ENCODE measurements around the gene THSD7A. TPM values are rescaled to one million over a fixed set of nuclear protein-coding genes. Genes with fewer than 3 reads are reported as not detected.

The THSD7A gene
- total and polyA plus RNA-seq, 2 of the 13 experiments (the other 11 are each of a cell fraction or from before 2014, with no cell fraction given) = 0.01 to 0.07 TPM

DNA sequence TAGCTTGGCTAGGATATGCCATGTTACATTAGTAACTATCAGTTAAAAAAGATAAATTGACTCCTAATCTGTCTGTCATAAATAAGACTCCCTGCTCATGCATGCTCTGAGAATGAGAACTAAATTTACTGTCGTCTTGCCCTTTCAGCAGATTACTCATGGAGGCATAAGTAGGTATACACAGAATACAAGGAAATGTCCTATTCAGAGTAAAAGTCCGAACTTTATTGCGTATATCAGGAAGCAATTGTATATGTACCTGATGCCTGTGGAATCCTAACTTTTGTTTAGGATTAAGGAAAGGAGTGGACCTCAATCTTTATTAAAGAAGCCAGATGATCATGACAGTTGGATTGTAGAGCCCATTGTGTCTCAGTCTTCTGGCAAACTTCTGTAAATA, 118.6 kb downstream of the THSD7A start:
- Histone ChIP-seq H3K4me1 (ENCODE audit: insufficient read depth, low read length) (no peaks in the 10 kb centered on the region), H3K4me2 (ENCODE audit: low read depth, low read length) (no peak overlapping the region), H3K9me3 (ENCODE audit: low read length) (no peaks in the 10 kb centered on the region), H3K27ac (ENCODE audit: extremely low read length, insufficient read depth, low read length) (no peak overlapping the region), H3K4me3 (replicated peaks in 1 of 3; ENCODE audit: insufficient read depth in 1 of 3, low read depth in 2 of 3, low read length in 3 of 3) (no peak overlapping the region), H2AFZ (ENCODE audit: low read length) (no peak overlapping the region), H3K27me3 (ENCODE audit: control insufficient read depth in 1 of 2, insufficient read depth in 2 of 2, low read length in 2 of 2) (no peaks in the 10 kb centered on the region), H4K20me1 (ENCODE audit: insufficient read depth, low read length) (no peaks in the 10 kb centered on the region), H3K79me2 (ENCODE audit: insufficient read depth, low read length) (no peaks in the 10 kb centered on the region), H3K9ac (ENCODE audit: insufficient read depth, low read depth, low read length) (no peak overlapping the region), H3K36me3 (replicated peaks in 1 of 2; ENCODE audit: control insufficient read depth in 1 of 2, insufficient read depth in 2 of 2, low read length in 2 of 2) (no peaks in the 10 kb centered on the region)
- ChIA-PET CTCF (ENCODE audit: low intra/inter-chr PET ratio, low total read pairs) (no interaction called here), POLR2A (no interaction called here)
- no peak for FAIRE-seq
- no peak for DNase-seq (ENCODE audit: low spot score)
- intact Hi-C loops (cut with micrococcal nuclease; ENCODE audit: unreplicated experiment) = no loop called here
- BruUV-seq (replicated peaks) = no TSS peak
- in situ Hi-C loops (cut with HindIII; ENCODE audit: extremely low pct_ligation_motif_present, low pct_unique_long_range_greater_than_20kb) = no loop called here
- WGBS (ENCODE audit: low lambda C conversion rate) = 9% methylated on average over 3 of the region's 3 CpGs
- no peak for ATAC-seq
- no peak for TF ChIP-seq ZNF607 (CRISPR knock-in tag; IDR thresholded peaks at IDR 0.05; ENCODE audit: borderline replicate concordance)
- TF ChIP-seq ZMYM2 (CRISPR knock-in tag; IDR thresholded peaks at IDR 0.05) = no peak
- TF ChIP-seq, protein P1, sequence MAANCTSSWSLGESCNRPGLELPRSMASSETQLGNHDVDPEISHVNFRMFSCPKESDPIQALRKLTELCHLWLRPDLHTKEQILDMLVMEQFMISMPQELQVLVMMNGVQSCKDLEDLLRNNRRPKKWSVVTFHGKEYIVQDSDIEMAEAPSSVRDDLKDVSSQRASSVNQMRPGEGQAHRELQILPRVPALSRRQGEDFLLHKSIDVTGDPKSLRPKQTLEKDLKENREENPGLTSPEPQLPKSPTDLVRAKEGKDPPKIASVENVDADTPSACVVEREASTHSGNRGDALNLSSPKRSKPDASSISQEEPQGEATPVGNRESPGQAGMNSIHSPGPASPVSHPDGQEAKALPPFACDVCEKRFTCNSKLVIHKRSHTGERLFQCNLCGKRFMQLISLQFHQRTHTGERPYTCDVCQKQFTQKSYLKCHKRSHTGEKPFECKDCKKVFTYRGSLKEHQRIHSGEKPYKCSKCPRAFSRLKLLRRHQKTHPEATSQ (CRISPR knock-in tag; IDR thresholded peaks at IDR 0.05; ENCODE audit: borderline replicate concordance) = no peak
- no peak for TF ChIP-seq NR2F1 (CRISPR knock-in tag; IDR thresholded peaks at IDR 0.05)
- TF ChIP-seq ZNF543 (CRISPR knock-in tag; IDR thresholded peaks at IDR 0.05) = no peak
- no peak for TF ChIP-seq NFYC (CRISPR knock-in tag; IDR thresholded peaks at IDR 0.05)
- TF ChIP-seq HMG20A (CRISPR knock-in tag; IDR thresholded peaks at IDR 0.05; ENCODE audit: borderline replicate concordance) = no peak
- no peak for TF ChIP-seq TBX3 (IDR thresholded peaks at IDR 0.05; ENCODE audit: borderline replicate concordance)

DNA sequence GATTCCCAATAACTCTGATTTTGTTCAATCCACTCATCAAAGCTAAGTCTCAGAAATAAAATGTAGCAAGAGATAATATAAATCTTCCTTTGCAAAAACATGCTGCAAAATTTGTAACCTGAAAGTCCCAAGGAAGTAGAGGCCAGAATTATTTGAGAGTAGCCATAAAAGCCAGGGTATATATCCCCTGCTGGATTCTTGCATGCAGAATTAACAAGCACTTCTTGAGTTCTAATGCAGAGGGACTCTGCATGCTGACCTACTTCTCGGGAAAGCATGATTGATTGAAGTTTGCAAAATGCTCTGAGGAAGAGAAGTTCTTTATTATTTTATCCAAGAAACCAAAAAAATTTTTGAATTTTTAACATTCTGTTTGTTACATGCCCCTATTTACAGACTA, 121.6 kb downstream of the THSD7A start:
- ChIA-PET POLR2A (no interaction called here), CTCF (ENCODE audit: low intra/inter-chr PET ratio, low total read pairs) (no interaction called here)
- 10% methylated on average over 1 of the region's 1 CpG for WGBS (ENCODE audit: low lambda C conversion rate)
- Histone ChIP-seq H3K9me3 (ENCODE audit: low read length) (no peaks in the 10 kb centered on the region), H3K4me3 (replicated peaks in 1 of 3; ENCODE audit: insufficient read depth in 1 of 3, low read depth in 2 of 3, low read length in 3 of 3) (no peak overlapping the region), H3K27me3 (ENCODE audit: control insufficient read depth in 1 of 2, insufficient read depth in 2 of 2, low read length in 2 of 2) (no peaks in the 10 kb centered on the region), H2AFZ (ENCODE audit: low read length) (no peak overlapping the region), H4K20me1 (ENCODE audit: insufficient read depth, low read length) (no peaks in the 10 kb centered on the region), H3K79me2 (ENCODE audit: insufficient read depth, low read length) (no peaks in the 10 kb centered on the region), H3K4me1 (ENCODE audit: insufficient read depth, low read length) (no peaks in the 10 kb centered on the region), H3K9ac (ENCODE audit: insufficient read depth, low read depth, low read length) (no peak overlapping the region), H3K27ac (ENCODE audit: extremely low read length, insufficient read depth, low read length) (no peak overlapping the region), H3K4me2 (ENCODE audit: low read depth, low read length) (no peak overlapping the region), H3K36me3 (replicated peaks in 1 of 2; ENCODE audit: control insufficient read depth in 1 of 2, insufficient read depth in 2 of 2, low read length in 2 of 2) (no peaks in the 10 kb centered on the region)
- FAIRE-seq = no peak
- DNase-seq (ENCODE audit: low spot score) = no peak
- intact Hi-C loops (cut with micrococcal nuclease; ENCODE audit: unreplicated experiment) (no loop called here), in situ Hi-C loops (cut with HindIII; ENCODE audit: extremely low pct_ligation_motif_present, low pct_unique_long_range_greater_than_20kb) (no loop called here)
- no TSS peak for BruUV-seq (replicated peaks)
- TF ChIP-seq NFE2L1 (CRISPR knock-in tag; IDR thresholded peaks at IDR 0.05; ENCODE audit: borderline replicate concordance) = no peak
- TF ChIP-seq, protein P2, sequence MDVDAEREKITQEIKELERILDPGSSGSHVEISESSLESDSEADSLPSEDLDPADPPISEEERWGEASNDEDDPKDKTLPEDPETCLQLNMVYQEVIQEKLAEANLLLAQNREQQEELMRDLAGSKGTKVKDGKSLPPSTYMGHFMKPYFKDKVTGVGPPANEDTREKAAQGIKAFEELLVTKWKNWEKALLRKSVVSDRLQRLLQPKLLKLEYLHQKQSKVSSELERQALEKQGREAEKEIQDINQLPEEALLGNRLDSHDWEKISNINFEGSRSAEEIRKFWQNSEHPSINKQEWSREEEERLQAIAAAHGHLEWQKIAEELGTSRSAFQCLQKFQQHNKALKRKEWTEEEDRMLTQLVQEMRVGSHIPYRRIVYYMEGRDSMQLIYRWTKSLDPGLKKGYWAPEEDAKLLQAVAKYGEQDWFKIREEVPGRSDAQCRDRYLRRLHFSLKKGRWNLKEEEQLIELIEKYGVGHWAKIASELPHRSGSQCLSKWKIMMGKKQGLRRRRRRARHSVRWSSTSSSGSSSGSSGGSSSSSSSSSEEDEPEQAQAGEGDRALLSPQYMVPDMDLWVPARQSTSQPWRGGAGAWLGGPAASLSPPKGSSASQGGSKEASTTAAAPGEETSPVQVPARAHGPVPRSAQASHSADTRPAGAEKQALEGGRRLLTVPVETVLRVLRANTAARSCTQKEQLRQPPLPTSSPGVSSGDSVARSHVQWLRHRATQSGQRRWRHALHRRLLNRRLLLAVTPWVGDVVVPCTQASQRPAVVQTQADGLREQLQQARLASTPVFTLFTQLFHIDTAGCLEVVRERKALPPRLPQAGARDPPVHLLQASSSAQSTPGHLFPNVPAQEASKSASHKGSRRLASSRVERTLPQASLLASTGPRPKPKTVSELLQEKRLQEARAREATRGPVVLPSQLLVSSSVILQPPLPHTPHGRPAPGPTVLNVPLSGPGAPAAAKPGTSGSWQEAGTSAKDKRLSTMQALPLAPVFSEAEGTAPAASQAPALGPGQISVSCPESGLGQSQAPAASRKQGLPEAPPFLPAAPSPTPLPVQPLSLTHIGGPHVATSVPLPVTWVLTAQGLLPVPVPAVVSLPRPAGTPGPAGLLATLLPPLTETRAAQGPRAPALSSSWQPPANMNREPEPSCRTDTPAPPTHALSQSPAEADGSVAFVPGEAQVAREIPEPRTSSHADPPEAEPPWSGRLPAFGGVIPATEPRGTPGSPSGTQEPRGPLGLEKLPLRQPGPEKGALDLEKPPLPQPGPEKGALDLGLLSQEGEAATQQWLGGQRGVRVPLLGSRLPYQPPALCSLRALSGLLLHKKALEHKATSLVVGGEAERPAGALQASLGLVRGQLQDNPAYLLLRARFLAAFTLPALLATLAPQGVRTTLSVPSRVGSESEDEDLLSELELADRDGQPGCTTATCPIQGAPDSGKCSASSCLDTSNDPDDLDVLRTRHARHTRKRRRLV (CRISPR knock-in tag; IDR thresholded peaks at IDR 0.05) = no peak
- TF ChIP-seq, protein P3, sequence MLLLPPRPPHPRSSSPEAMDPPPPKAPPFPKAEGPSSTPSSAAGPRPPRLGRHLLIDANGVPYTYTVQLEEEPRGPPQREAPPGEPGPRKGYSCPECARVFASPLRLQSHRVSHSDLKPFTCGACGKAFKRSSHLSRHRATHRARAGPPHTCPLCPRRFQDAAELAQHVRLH (CRISPR knock-in tag; IDR thresholded peaks at IDR 0.05; ENCODE audit: borderline replicate concordance, low read depth) = no peak
- ATAC-seq = no peak
